IMR-90 (cell line): ENCODE results near the gene IMMT. TPM values are rescaled to one million over a fixed set of nuclear protein-coding genes. Genes with fewer than 3 reads are reported as not detected.

Experiments
- ATAC-seq: fragments of 200-7000 bp; cut with Tn5 transposase; 2 replicates; pipeline ENCODE4 v1.9.1; 2020; ENCODE audit warnings: low read depth, mild to moderate bottlenecking, moderate library complexity
- BruUV-seq: library from RNA; stranded (reverse); fragments of 400-500 nt; replicated peaks from 2 replicates; lab custom pipeline; 2021; lab: Mats Ljungman, UMichigan
- CTCF ChIA-PET: fragments of 300-600 bp; formaldehyde crosslinking; extraction: SDS; loops from one replicate; lab custom pipeline; 2021; ENCODE audit warnings: antibody characterized with exemption; lab: Yijun Ruan, JAX
- POLR2A ChIA-PET: fragments of 300-600 bp; sonication (Branson Sonifier 250); formaldehyde crosslinking; loops from one replicate; lab custom pipeline; 2022; ENCODE audit warnings: antibody characterized with exemption; ENCODE audit not compliant: unreplicated experiment; lab: Charles Lee
- DNase-seq: peaks from one replicate; pipeline ENCODE4 v3.0.0; 2013
- H2AFZ ChIP-seq: replicated peaks from 2 replicates; pipeline ENCODE3; 2013; ENCODE audit warnings: low read length, mild to moderate bottlenecking; ENCODE audit not compliant: poor library complexity
- H2AK5ac ChIP-seq: 2 replicates; pipeline ENCODE4 v1.6.1; 2013; ENCODE audit warnings: low read depth, low read length, inconsistent platforms
- H2AK9ac ChIP-seq: replicated peaks from 2 replicates; pipeline ENCODE3; 2013; ENCODE audit warnings: mild to moderate bottlenecking, low read depth, low read length, moderate library complexity; ENCODE audit not compliant: poor library complexity
- H2BK120ac ChIP-seq: 2 replicates; pipeline ENCODE4 v1.6.1; 2013; ENCODE audit warnings: low read depth, low read length, inconsistent platforms
- H2BK15ac ChIP-seq: 3 replicates; pipeline ENCODE4 v1.6.1; 2013; ENCODE audit warnings: low read depth, low read length, inconsistent platforms
- H2BK20ac ChIP-seq: 2 replicates; pipeline ENCODE4 v1.6.1; 2013; ENCODE audit warnings: low read depth, mild to moderate bottlenecking, inconsistent platforms, low read length, moderate library complexity
- H2BK5ac ChIP-seq: 2 replicates; pipeline ENCODE4 v1.6.1; 2013; ENCODE audit warnings: mild to moderate bottlenecking, low read depth, low read length, inconsistent platforms; ENCODE audit not compliant: poor library complexity, severe bottlenecking
- H3K14ac ChIP-seq: replicated peaks from 2 replicates; pipeline ENCODE4 v1.6.1; 2013; ENCODE audit warnings: low read depth, low read length, inconsistent platforms
- H3K18ac ChIP-seq: 2 replicates; pipeline ENCODE4 v1.6.1; 2013; ENCODE audit warnings: low read depth, low read length, control low read depth
- H3K23ac ChIP-seq: 2 replicates; pipeline ENCODE4 v1.6.1; 2013; ENCODE audit warnings: low read depth, low read length, inconsistent platforms
- H3K27ac ChIP-seq: 2 replicates; pipeline ENCODE4 v1.5.1; 2013; ENCODE audit warnings: mild to moderate bottlenecking, control low read depth, low read length; ENCODE audit not compliant: insufficient read depth
- H3K27me3 ChIP-seq: 2 replicates; pipeline ENCODE4 v1.6.1; 2013; ENCODE audit warnings: low read length; ENCODE audit not compliant: control insufficient read depth, insufficient read depth
- H3K36me3 ChIP-seq: 2 replicates; pipeline ENCODE4 v1.6.1; 2013; ENCODE audit warnings: low read length, mixed read lengths; ENCODE audit not compliant: control insufficient read depth, insufficient read depth
- H3K4ac ChIP-seq: 2 replicates; pipeline ENCODE4 v1.6.1; 2013; ENCODE audit warnings: low read depth, low read length, inconsistent platforms
- H3K4me1 ChIP-seq: 2 replicates; pipeline ENCODE4 v1.6.1; 2013; ENCODE audit warnings: low read length, mixed read lengths; ENCODE audit not compliant: control insufficient read depth, insufficient read depth
- H3K4me2 ChIP-seq: 2 replicates; pipeline ENCODE4 v1.6.1; 2013; ENCODE audit warnings: low read depth, mild to moderate bottlenecking, control low read depth, low read length, moderate library complexity
- H3K4me3 ChIP-seq: 2 replicates; pipeline ENCODE4 v1.5.1; 2013; ENCODE audit warnings: low read depth, mild to moderate bottlenecking, control low read depth, low read length, moderate library complexity; ENCODE audit not compliant: insufficient read depth
- H3K56ac ChIP-seq: 2 replicates; pipeline ENCODE4 v1.6.1; 2013; ENCODE audit warnings: low read length, inconsistent platforms; ENCODE audit not compliant: insufficient read depth; ENCODE audit errors: extremely low read depth
- H3K79me1 ChIP-seq, 2 experiments: 2 replicates each; pipeline ENCODE4 v1.6.1; 2013; ENCODE audit warnings: low read length in 2 of 2, inconsistent platforms in 1 of 2, low read depth in 1 of 2
- H3K9ac ChIP-seq: 2 replicates; pipeline ENCODE4 v1.6.1; 2013; ENCODE audit warnings: low read depth, low read length, control low read depth
- H3K9me1 ChIP-seq: 2 replicates; pipeline ENCODE4 v1.6.1; 2013; ENCODE audit warnings: low read length, inconsistent platforms; ENCODE audit not compliant: insufficient read depth
- H3K9me3 ChIP-seq: 2 replicates; pipeline ENCODE4 v1.6.1; 2013; ENCODE audit warnings: low read length; ENCODE audit not compliant: control insufficient read depth, insufficient read depth
- H4K20me1 ChIP-seq: 2 replicates; pipeline ENCODE4 v1.6.1; 2013; ENCODE audit warnings: low read length, inconsistent platforms; ENCODE audit not compliant: insufficient read depth
- H4K5ac ChIP-seq: 2 replicates; pipeline ENCODE4 v1.6.1; 2013; ENCODE audit warnings: mild to moderate bottlenecking, low read depth, low read length, control low read depth
- H4K8ac ChIP-seq, 2 experiments: 2 replicates each; pipeline ENCODE4 v1.6.1; 2013; ENCODE audit warnings: low read depth in 2 of 2, low read length in 2 of 2, control low read depth in 1 of 2, inconsistent platforms in 1 of 2
- H4K91ac ChIP-seq: 2 replicates; pipeline ENCODE4 v1.6.1; 2013; ENCODE audit warnings: low read depth, low read length, inconsistent platforms; ENCODE audit not compliant: insufficient read depth
- CHD1 ChIP-seq: IDR thresholded peaks from 2 replicates; pipeline ENCODE4 v1.6.1; 2012; ENCODE audit warnings: low read depth, low read length, improper control_type of control experiment
- FOS ChIP-seq: fragments of 150-350 bp; IDR thresholded peaks from 2 replicates; pipeline ENCODE4 v1.6.1; 2016; ENCODE audit warnings: low read depth, low read length
- RFX5 ChIP-seq: IDR thresholded peaks from 2 replicates; pipeline ENCODE4 v1.8.0; 2012; ENCODE audit warnings: low read depth, mild to moderate bottlenecking, low read length, moderate library complexity
- WGBS, 2 experiments: methylation state at CpG; one replicate each; pipeline versions ENCODE4 v1.1.5 to v1.1.7; 2013; ENCODE audit warnings: missing lambda C conversion rate in 2 of 2; ENCODE audit not compliant: insufficient read length in 1 of 2; ENCODE audit errors: extremely low coverage in 2 of 2; 5-methylcytosine and 5-hydroxymethylcytosine counted together
- dilution Hi-C: fragments of 300-500 bp; cut with HindIII; formaldehyde crosslinking; loops from one replicate; pipeline ENCODE4 v1.14.3; 2018; ENCODE audit warnings: low sequenced_read_pairs; ENCODE audit not compliant: unreplicated experiment
- in situ Hi-C: fragments of 300-500 bp; cut with MboI; formaldehyde crosslinking; loops from 3 replicates; pipeline ENCODE4 v1.14.3; 2019; ENCODE audit warnings: low sequenced_read_pairs, inconsistent platforms, mixed read lengths
- intact Hi-C: fragments of 100-400 bp; cut with micrococcal nuclease; formaldehyde crosslinking; loops from 2 replicates; pipeline ENCODE4 v1.10.0; 2022
- polyA plus RNA-seq, 3 experiments: library from polyadenylated mRNA; depleted of rRNA; stranded (reverse); fragments of >200 nt; gene quantifications; 2 replicates each; pipeline ENCODE4 v1.2.3, GENCODE V29; 2012; ENCODE audit warnings: low replicate concordance in 1 of 3
- total RNA-seq: library from RNA; depleted of rRNA; stranded (reverse); fragments of >200 nt; gene quantifications from 2 replicates; pipeline ENCODE4 v1.2.3, GENCODE V29; 2012
- TF ChIP-seq, protein P1 (sequence below): conservative IDR thresholded peaks from 2 replicates; pipeline ENCODE4 v1.5.1; 2012; ENCODE audit warnings: mild to moderate bottlenecking, low read depth, low read length, improper control_type of control experiment
- TF ChIP-seq, protein P2 (sequence below): fragments of 150-350 bp; IDR thresholded peaks from 2 replicates; pipeline ENCODE4 v1.6.1; 2017; ENCODE audit warnings: mild to moderate bottlenecking, antibody characterized with exemption, low read length, low read depth

IMMT gene
- total and polyA plus RNA-seq, 2 of the 4 experiments (the other 2 are of a cell fraction), result 50.5 to 87.3 TPM

DNA sequence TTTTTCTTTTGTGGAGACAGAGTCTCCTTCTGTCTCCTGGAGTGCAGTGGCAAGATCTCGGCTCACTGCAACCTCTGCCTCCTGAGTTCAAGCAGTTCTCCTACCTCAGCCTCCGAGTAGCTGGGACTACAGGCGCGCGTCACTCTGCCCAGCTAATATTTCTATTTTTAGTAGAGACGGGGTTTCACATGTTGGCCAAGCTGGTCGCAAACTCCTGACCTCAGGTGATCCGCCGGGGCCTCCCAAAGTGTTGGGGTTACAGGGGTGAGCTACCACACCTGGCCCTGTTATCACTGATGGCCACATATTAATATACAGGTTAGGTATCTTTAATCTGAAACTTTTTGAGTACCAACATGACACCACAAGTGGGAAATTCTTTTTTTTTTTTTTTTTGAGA is 7.4 kb upstream of the IMMT start:
- Histone ChIP-seq H2BK120ac (no peak overlapping the region), H3K4ac (no peak overlapping the region), H4K8ac (no peak overlapping the region), H2AFZ (no peak overlapping the region), H2BK15ac (no peak overlapping the region), H2AK9ac (no peak overlapping the region), H2BK20ac (no peak overlapping the region), H3K9me1 (peaks cover 2% of the 10 kb centered on the region; the same call in 1 of the 2 replicates), H2AK5ac (no peak overlapping the region), H4K5ac (no peak overlapping the region), H3K27me3 (no peaks in the 10 kb centered on the region), H2BK5ac (no peak overlapping the region), H3K14ac (no peak overlapping the region), H3K79me1 (peaks cover 26 to 33% of the 10 kb centered on the region in 2 experiments), H3K56ac (no peak overlapping the region), H3K18ac (no peak overlapping the region), H4K20me1 (no peaks in the 10 kb centered on the region; the same call in 1 of the 2 replicates), H3K9ac (no peak overlapping the region), H3K9me3 (no peaks in the 10 kb centered on the region), H3K23ac (no peak overlapping the region), H3K36me3 (peaks cover 12% of the 10 kb centered on the region), H4K91ac (no peak overlapping the region), H3K4me2 (no peak overlapping the region), H3K4me3 (no peak overlapping the region), H3K27ac (no peak overlapping the region), H3K4me1 (0 out of 2 replicates have a peak, but pooled peaks cover 1% of the 10 kb centered on the region)
- 86% methylated on average over 5 of the region's 9 CpGs; no CpG with 5 or more reads in 1 of the 2 experiments for WGBS, 2 experiments
- TF ChIP-seq FOS (no peak), RFX5 (no peak), CHD1 (no peak)
- TF ChIP-seq, protein P1, sequence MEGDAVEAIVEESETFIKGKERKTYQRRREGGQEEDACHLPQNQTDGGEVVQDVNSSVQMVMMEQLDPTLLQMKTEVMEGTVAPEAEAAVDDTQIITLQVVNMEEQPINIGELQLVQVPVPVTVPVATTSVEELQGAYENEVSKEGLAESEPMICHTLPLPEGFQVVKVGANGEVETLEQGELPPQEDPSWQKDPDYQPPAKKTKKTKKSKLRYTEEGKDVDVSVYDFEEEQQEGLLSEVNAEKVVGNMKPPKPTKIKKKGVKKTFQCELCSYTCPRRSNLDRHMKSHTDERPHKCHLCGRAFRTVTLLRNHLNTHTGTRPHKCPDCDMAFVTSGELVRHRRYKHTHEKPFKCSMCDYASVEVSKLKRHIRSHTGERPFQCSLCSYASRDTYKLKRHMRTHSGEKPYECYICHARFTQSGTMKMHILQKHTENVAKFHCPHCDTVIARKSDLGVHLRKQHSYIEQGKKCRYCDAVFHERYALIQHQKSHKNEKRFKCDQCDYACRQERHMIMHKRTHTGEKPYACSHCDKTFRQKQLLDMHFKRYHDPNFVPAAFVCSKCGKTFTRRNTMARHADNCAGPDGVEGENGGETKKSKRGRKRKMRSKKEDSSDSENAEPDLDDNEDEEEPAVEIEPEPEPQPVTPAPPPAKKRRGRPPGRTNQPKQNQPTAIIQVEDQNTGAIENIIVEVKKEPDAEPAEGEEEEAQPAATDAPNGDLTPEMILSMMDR, result no peak
- TF ChIP-seq, protein P2, sequence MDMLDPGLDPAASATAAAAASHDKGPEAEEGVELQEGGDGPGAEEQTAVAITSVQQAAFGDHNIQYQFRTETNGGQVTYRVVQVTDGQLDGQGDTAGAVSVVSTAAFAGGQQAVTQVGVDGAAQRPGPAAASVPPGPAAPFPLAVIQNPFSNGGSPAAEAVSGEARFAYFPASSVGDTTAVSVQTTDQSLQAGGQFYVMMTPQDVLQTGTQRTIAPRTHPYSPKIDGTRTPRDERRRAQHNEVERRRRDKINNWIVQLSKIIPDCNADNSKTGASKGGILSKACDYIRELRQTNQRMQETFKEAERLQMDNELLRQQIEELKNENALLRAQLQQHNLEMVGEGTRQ, result no peak
- dilution Hi-C loops (no loop called here), intact Hi-C loops (no loop called here), in situ Hi-C loops (no loop called here)
- POLR2A ChIA-PET, result no interaction called here
- BruUV-seq, result no TSS peak
- CTCF ChIA-PET, result interaction anchor here (1.3 kb wide), 1 partner anchor 19 kb away, joined by 3 read pairs; no protein-coding TSS in a partner anchor
- DNase-seq, result no peak
- ATAC-seq, result no peak
